HG03442 (cell line): Measurements from ENCODE around the gene GPR61.

Experiments
- ATAC-seq: cut with Tn5 transposase; IDR thresholded peaks from one replicate; pipeline ENCODE4 v1.9.1; 2021; ENCODE audit warnings: mild to moderate bottlenecking, moderate library complexity; ENCODE audit not compliant: unreplicated experiment

The GPR61 gene

GRCh38 chr1:109539676-109540075 is at the start of gene GPR61:
TSS of gene GPR61 (plus strand) at chr1:109539872. CDS start at chr1:109543023, 3,151 bp downstream.
- ATAC-seq: no peak

- no peak for ATAC-seq
Measured at GRCh38 chr1:109490029-109490933, 49.4 kb upstream of the GPR61 start.

- no peak for ATAC-seq
Measured at GRCh38 chr1:109490934-109491302, 48.8 kb upstream of the GPR61 start.

GRCh38 chr1:109491372-109491771 is 48.3 kb upstream of the GPR61 start:
- no peak for ATAC-seq

GRCh38 chr1:109492779-109493178 is 46.9 kb upstream of the GPR61 start:
- ATAC-seq: no peak

GRCh38 chr1:109493227-109493626 is 46.4 kb upstream of the GPR61 start:
- no peak for ATAC-seq

GRCh38 chr1:109493805-109494539 is 45.7 kb upstream of the GPR61 start, which contains the start of gene CYB561D1:
TSS of gene CYB561D1 (plus strand) at chr1:109494094. CDS start at chr1:109494140, 46 bp downstream.
- ATAC-seq: peak; percentile 91

- ATAC-seq: no peak
Measured at GRCh38 chr1:109495738-109496137, 43.9 kb upstream of the GPR61 start.

- no peak for ATAC-seq
Measured at GRCh38 chr1:109497449-109498160, 42.1 kb upstream of the GPR61 start.

- no peak for ATAC-seq
Measured at GRCh38 chr1:109498161-109498801, 41.4 kb upstream of the GPR61 start.

GRCh38 chr1:109499081-109499480 is 40.6 kb upstream of the GPR61 start:
- ATAC-seq: no peak

GRCh38 chr1:109499661-109500536 is 39.8 kb upstream of the GPR61 start:
- no peak for ATAC-seq

GRCh38 chr1:109500941-109501381 is 38.7 kb upstream of the GPR61 start:
- no peak for ATAC-seq

- no peak for ATAC-seq
Measured at GRCh38 chr1:109501644-109502363, 37.9 kb upstream of the GPR61 start.

GRCh38 chr1:109502364-109502851 is 37.3 kb upstream of the GPR61 start:
- no peak for ATAC-seq

- no peak for ATAC-seq
Measured at GRCh38 chr1:109503935-109504334, 35.7 kb upstream of the GPR61 start.

GRCh38 chr1:109504974-109505373 is 34.7 kb upstream of the GPR61 start:
- no peak for ATAC-seq

GRCh38 chr1:109508001-109508872 is 31.4 kb upstream of the GPR61 start:
- ATAC-seq: no peak
